ENCODE data around the gene CANT1.

DNA sequence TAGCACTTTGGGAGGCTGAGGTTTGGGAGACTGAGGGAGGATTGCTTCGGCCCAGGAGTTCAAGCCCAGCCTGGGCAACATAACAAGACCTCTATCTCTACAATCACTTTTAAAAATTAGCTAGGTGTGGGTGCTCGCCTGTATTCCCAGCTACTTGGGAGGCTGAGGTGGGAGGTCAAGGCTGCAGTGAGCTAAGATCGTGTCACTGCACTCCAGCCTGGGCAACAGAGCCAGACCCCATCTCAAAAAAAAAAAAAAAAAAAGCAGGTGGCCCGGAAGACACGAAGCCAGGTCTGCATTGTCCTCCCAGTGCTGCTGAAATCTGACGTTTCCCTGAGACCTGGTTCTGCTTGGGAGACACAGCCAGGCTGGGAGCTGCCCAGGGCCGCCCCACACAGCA is 65.5 kb downstream of the CANT1 start:
- TF ChIP-seq GATA2 (IDR thresholded peaks at IDR 0.05; ENCODE audit: low read depth, low read length) (no peak), GATA3 (IDR thresholded peaks at IDR 0.05; ENCODE audit: low read depth, low read length) (no peak)
